Measurements from ENCODE around the gene ARL4A. TPM values are rescaled to one million over a fixed set of nuclear protein-coding genes. Genes with fewer than 3 reads are reported as not detected.

Gene ARL4A
- total RNA-seq, 2 experiments from 2014 or later: 8.8 to 9.6 TPM

DNA sequence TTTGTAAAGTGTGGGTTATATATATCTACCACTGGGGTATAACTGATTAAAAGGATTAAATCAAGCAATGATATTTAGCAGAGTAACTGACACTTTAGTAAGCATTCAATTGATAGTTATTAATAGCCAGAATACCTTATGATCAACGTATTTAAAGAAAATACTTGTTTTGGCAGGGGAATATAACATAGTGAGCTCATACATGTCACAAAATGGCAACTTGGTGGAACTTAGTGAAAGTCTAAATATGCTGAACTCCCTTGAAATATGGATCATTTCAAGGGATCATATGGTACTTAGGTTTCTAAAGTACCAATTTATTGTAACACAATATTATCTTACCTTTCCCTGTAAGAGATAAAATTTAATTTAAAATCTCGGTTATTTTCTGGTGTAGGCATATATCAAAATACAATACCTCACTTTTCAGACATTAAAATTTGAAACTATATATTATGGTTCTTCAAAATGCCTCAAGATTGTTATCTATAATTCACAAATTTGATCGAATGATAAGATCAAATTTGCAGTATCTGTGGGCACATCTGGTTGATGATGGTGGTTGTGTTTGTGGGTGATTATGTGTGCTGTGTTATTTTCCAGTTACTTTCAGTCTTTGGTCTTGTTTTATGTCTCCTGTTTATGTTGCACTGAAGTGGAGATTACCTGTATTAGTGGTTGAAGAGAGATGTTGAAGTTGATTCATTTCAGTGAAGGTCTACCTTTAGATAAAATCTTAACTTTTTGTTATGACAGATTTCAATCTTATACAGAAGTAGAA, 5.2 kb downstream of the ARL4A start:
- POLR2A ChIA-PET: no interaction called here
- CTCF ChIA-PET: no interaction called here

DNA sequence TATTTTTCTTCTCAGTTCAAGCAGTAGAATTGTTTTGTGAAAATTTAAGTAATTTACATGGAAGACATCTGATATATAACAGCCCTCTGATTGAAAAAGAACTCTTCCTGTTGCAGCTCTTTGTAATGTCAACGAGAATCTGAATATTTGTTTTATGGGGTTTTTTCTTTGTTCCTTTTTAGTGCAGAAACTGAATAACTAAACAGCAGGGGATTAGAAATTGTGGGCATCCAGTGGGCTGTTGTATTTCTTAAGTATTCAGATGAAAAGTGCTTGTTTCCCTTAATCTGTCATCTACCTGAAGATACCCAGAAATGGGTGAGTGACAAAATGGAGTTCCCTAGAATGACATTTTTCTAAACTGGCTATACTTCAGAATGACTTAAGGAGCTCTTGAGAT, 7.4 kb downstream of the ARL4A start:
- CTCF ChIA-PET: no interaction called here
- POLR2A ChIA-PET: no interaction called here

GRCh38 chr7:12695965-12696364, 8.5 kb downstream of the ARL4A start:
- CTCF ChIA-PET: no interaction called here
- POLR2A ChIA-PET: no interaction called here

DNA sequence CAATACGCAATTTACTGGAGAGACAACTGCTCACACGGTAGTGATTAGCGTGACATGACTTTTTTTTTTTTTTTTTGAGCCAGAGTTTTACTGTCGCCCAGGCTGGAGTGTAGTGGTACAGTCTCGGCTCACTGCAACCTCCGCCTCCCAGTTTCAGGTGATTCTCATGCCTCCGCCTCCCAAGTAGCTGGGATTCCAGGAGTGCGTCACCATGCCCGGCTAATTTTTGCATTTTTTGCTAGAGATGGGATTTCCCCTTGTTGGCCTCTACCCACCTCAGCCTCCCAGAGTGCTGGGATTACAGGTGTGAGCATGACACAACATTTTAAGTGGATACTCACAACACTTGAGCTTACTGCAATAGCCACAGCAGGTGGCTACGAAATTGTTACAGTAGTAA, 11.9 kb downstream of the ARL4A start:
- CTCF ChIA-PET: interaction anchor here (2.3 kb wide), 1 partner anchor 12 kb away, joined by 7 read pairs; the partner anchor contains the start of gene ARL4A
- POLR2A ChIA-PET: no interaction called here

DNA sequence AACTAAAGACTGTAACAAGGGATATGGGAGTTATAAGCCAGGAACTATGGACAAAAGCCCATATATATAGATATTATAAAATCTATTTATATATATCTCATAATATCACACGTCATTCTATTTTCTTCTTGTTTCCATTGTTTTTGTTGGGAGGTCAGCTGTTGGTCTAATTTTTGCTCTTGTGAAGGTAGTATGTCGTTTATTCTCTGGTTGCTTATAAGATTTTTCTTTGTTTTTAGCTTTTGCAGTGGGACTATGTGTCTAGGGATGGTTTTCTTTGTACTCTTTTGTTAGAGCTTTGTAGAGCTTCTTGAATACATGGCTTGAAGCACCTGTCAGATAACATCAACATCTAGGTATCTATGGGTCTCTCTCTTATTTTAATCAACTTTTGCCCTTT, 14.0 kb downstream of the ARL4A start:
- POLR2A ChIA-PET: no interaction called here
- CTCF ChIA-PET: interaction anchor here (0.9 kb wide), 1 partner anchor 15 kb away, joined by 4 read pairs; the partner anchor contains the start of gene ARL4A

DNA sequence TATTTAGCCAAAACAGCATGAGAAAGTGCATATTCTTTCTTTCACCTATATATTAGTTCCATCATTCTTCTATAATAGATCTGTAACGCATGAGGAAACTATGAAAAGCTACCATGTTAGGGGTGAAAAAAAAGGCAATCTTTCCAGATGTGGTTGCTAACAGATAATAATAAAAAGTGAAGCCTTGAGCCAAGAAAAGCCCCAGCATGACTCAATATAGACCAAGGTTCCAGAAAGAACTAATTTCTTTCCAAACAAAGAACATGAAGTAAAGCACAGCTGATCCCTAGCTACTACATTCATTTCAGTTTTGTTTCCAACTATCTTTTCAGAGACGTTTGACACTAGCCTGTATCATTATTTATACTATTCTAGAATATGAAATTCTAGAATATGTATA, 16.4 kb downstream of the ARL4A start:
- CTCF ChIA-PET: interaction anchor here (1.1 kb wide), 1 partner anchor 82 kb away, joined by 4 read pairs; no protein-coding TSS in a partner anchor
- POLR2A ChIA-PET: no interaction called here

DNA sequence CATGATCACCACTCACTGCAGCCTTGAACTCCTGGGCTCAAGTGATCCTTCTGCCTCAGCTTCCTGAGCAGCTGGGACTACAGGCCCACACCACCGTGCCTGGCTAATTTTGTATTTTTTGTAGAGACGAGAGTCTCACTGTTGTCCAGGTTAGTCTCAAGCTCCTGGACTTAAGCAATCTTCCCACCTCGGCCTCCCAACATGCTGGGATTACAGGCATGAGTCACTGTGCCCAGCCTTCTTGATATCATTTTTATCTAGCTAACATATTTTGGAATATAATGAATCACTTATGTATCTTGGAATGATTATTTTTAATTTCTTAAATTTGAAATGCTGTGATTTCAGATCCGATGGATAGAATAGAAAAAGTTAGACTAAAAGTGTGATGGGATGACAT, 18.4 kb downstream of the ARL4A start:
- ChIA-PET POLR2A (no interaction called here), CTCF (interaction anchor here (0.8 kb wide), 1 partner anchor 23 kb away, joined by 3 read pairs; no protein-coding TSS in a partner anchor)

GRCh38 chr7:12706900-12707536, 19.6 kb downstream of the ARL4A start:
- ChIA-PET CTCF (no interaction called here), POLR2A (no interaction called here)

DNA sequence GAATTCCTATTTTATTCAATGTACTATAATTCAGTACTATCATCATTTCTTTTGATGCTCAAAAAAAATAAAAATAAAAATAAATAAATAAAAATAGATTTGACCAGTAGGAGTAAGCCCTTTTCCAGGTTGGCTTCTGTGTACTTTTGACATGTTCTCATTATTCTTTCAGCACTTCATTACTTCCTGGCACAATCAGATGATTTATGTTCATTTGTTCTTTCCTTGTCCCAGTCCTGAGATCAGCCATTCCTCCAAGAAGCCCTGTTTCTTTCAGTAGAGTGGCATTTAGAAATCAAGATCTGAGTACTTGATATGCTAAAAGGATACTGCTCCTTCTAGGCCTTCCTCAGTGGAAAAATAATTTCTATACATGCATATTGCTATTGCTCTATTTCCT, 20.9 kb downstream of the ARL4A start:
- CTCF ChIA-PET: no interaction called here

DNA sequence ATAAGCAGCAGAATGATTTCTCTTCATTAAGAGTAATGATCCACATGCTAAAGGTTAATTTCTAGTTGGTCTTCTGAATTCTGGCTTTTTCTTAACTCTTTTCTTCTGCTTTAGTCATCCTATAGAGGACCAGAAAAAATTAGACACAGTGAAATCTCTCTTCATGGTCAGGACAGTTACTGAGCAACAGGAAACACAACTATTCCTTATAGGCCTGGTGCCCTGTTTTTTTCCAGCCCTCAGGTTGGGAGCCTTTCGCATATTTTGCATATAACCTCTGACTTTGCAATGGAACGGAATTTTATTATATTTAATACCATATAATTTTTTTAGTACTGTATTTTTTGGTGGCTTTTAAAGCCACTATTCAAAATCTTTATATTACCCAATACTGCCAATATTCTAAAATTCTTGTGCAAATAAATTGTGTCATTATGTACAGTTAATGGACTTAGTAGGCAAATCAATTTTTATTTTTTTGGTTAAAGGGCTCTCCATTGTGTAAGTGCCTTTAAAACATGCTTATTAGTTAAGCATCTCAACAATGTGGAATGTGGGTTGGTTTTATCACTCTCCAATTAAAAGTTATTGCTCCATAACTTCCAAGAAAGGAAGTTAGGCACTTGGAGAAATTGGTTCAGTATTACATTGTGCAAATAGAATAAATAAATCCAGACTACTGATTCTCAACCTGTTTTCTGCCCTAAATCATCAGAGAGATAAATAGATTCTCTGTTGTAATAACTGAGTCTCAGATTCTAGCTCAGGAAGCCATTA, 22.5 kb downstream of the ARL4A start:
- ChIA-PET POLR2A (interaction anchor here (1.4 kb wide), 1 partner anchor 23 kb away, joined by 3 read pairs; the partner anchor contains the start of gene ARL4A), CTCF (interaction anchor here (0.7 kb wide), 1 partner anchor 1029 kb away, joined by 3 read pairs; no protein-coding TSS in a partner anchor)

More for the DNA sequence above, 20.9 kb downstream of the ARL4A start:
- POLR2A ChIA-PET: no interaction called here

GRCh38 chr7:12711124-12711523, 23.7 kb downstream of the ARL4A start:
- ChIA-PET POLR2A (interaction anchor here (1.4 kb wide), 1 partner anchor 24 kb away, joined by 3 read pairs; the partner anchor contains the start of gene ARL4A), CTCF (interaction anchor here (1.4 kb wide), 1 partner anchor 25 kb away, joined by 3 read pairs; no protein-coding TSS in a partner anchor)

DNA sequence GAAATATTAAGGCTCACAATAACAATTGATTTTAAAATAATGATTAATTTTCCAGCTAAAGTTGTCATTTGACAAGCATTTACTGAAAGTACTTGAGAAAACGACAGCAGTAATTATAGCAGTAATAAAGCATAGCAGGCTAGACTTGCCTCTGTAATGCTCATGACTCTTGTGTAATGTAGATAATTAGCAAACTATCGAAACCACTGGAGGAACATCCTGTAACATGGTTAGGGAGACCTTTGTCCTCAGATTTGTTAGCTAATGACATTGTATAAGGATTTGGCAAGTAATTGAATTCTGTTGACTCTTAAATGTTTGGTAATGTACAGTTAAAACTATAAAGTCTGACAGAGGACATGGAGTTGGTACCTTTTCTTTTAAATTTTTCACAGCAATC, 24.8 kb downstream of the ARL4A start:
- POLR2A ChIA-PET: no interaction called here
- CTCF ChIA-PET: no interaction called here

- ChIA-PET POLR2A (no interaction called here), CTCF (no interaction called here)
These were observed 26.4 kb downstream of the ARL4A start for GRCh38 chr7:12713625-12714378.

DNA sequence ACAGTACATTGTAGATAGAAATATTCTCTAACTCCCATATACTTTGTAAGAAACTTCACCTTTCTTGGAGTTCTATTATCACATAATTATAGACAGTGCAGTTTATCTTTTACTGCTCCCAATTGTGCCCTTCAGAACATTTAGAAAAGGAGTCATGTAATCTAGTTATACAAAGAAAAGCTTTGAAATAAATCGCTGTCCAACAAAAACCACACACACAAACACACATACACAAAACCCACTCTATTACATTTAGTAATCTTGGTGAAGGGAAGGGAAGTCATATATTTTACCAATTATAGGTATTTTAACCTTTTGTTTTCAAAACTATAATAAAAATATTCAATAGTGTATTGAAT, 26.9 kb downstream of the ARL4A start:
- ChIA-PET CTCF (no interaction called here), POLR2A (no interaction called here)

DNA sequence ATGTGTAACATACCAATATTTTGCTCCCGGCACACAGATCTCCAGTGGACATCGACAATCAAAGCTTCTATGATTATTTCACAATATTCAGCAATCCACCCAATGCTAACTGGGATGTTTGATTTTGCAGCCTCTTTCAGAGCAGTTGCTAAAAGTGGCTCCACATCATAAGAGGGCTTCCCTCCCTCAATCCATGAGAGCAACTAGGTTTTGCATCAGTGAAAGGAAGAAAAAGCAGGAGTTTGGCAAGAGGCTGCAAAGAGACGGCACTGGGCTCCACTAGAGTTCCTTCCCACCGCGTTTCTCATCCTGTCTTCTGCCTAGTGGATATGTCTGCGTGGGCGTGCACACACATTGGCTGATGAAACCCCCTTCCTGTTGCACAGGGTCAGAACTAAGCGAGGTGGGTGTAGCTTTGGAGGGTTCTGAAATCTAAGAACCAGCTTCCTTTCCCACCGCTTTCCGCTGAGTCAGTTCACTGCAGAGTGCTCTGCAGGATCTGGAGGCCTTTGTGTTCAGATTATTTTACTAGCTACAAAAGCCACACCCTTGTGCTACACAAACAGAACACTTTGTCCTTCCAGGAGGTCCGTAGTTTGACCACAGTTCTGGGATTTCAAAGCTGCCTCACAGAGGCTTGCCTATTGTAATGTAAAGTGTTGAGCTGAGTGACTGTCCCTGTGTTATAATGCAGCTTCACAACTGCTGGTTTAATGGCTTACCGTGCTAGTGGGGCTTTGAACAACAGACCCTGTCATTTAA, 28.1 kb downstream of the ARL4A start:
- ChIA-PET POLR2A (interaction anchor here (1.0 to 1.6 kb wide), 2 partner anchors 28 to 30 kb away, joined by 4 to 5 read pairs; partner anchors contain the start of gene ARL4A), CTCF (interaction anchor here (0.5 to 2.4 kb wide), 3 partner anchors 10 to 1588 kb away, joined by 3 to 13 read pairs (median 3); partner anchors contain the start of gene ARL4A)

GRCh38 chr7:12716134-12716681, 28.8 kb downstream of the ARL4A start:
- CTCF ChIA-PET: interaction anchor here (0.5 to 2.4 kb wide), 3 partner anchors 10 to 1589 kb away, joined by 3 to 13 read pairs (median 3); partner anchors contain the start of gene ARL4A
- POLR2A ChIA-PET: interaction anchor here (1.6 kb wide), 1 partner anchor 29 kb away, joined by 5 read pairs; the partner anchor contains the start of gene ARL4A

- ChIA-PET CTCF (interaction anchor here (2.4 kb wide), 1 partner anchor 30 kb away, joined by 13 read pairs; the partner anchor contains the start of gene ARL4A), POLR2A (interaction anchor here (1.6 kb wide), 1 partner anchor 30 kb away, joined by 5 read pairs; the partner anchor contains the start of gene ARL4A)
These were observed 29.3 kb downstream of the ARL4A start for GRCh38 chr7:12716722-12717121.
